ENCODE results near the gene CEACAM18.

GRCh38 chr19:51439021-51439465 is 39.3 kb upstream of the CEACAM18 start:
- TF ChIP-seq CTCF (IDR thresholded peaks at IDR 0.05) (peak in 2 of 3 experiments; percentile 42 to 46), EP300 (IDR thresholded peaks at IDR 0.05) (no peak)
